HG03469 (cell line): ENCODE data around the gene RAB25.

ENCODE experiments used
- ATAC-seq: cut with Tn5 transposase; IDR thresholded peaks from one replicate; pipeline ENCODE4 v1.9.1; 2021; ENCODE audit warnings: mild to moderate bottlenecking, moderate library complexity, moderate number of reproducible peaks; ENCODE audit not compliant: unreplicated experiment

Gene RAB25

DNA sequence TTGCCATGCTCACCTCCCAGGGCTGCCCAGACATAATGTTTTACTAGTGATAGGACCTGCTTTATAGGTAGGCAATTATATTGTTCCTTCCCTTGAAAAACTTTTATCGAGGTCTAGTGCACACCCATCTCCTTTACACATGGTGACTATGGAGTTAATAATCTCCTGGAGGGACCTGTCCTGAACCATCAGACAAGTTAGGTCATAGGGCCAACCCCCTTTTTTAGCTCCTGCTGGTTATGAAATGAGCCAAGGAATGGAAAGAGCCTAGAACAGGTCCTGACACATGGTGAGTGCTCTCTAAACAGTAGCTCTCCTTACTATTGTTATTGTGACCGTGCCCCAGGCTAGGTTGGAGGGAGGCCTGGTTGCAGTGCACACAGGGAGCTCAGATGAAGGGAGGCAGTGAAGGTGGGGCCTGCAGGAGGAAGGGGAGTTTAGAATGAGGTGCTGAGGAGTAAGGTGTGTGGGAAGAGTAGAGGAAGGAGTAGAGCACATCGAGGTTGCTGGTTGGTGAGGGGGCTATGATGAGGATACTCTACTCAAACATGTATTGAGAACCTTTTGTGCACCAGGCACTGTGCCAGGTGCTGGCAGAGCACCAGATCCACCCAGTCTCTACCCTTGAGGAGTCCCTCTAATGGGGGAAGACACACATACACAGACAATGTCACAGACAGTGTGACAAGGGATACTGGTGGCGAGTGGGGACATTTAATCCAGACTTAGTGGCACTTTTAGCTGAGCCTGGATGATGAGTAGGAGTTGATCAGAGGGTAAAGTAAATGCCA lies 39.4 kb downstream of the RAB25 start:
- ATAC-seq, result no peak

DNA sequence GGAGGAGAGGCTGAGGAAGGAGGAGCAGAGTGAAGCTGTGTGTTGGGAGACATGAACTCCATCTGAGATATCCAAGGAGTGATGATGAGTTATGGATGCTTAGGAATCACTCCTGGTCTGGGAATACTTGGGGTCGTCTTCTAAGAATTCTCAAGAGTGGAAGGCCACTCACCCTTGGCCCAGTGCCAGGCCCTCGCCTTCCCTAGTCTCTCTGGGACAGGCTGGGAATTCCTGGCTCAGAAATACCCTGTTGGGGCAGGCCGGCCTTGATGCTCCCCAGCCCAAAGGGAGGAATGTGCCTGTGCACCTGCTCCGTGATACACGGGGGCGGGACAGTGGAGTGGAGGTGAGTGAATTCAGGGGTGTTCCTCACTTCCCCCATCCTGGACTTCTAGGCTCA lies 40.9 kb downstream of the RAB25 start:
- ATAC-seq, result no peak

DNA sequence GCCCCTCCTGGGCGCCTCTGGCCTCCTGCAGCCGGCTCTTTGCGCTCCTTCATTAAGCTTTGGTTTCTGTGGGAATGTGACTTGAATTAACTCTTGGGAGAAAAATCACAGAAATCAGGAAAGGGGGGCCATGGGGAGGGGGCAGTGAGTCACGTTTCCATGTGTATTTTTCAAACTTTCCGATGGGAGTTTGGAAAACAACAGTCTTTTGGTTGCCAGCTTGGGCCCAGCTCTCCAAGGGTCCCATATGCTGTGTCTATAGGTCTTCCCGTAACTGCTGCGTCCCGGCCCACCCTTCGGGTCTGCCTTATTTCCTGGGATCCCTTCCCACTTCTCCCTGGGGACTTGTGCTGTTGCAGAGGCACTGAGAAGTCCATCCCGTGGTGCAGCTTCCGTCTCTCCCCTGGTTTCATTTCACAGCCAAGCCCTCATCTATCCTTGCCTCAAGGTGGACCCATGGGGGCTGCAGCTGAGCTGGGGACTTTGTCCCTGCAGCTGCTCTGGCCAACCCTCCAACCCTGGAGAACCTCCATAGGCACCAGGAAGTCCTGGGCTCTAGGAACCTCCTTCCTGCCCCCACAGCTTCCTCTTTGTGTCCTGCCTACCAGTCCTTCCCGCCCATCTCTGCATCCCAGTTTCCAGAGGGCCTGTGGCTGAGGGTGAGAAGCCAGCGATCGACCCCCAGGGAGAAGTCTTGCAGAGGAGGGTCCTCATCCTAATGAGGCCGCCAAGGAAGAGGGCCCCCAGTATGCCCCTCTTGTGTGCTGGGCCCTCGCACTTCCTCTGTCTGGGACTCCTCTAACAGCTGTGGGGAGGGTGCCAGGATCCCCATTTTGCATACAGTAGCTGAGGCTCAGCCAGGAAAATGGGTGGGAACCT lies 41.9 kb downstream of the RAB25 start:
- ATAC-seq, result no peak

DNA sequence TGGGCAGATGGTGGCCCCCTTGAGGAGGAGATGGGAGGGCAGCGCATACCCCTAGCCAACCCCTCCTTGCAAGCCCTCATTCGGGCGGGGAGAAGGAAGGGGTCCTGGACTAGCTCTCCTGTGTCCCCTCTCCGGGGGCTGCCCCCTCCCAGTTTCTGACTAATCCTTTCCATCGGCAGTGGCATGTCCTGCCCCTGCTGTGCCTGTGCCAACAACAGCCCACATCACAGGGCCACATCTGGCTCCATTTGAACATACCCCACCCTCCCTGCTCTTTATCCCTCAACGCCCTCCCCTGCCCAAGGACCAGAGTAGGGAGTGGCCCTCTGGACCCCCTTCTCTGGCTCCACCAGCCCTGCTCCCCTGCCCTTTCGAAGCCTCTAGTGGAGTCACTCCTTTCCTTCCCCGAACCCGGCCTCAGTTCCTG lies 42.6 kb downstream of the RAB25 start:
- no peak for ATAC-seq

DNA sequence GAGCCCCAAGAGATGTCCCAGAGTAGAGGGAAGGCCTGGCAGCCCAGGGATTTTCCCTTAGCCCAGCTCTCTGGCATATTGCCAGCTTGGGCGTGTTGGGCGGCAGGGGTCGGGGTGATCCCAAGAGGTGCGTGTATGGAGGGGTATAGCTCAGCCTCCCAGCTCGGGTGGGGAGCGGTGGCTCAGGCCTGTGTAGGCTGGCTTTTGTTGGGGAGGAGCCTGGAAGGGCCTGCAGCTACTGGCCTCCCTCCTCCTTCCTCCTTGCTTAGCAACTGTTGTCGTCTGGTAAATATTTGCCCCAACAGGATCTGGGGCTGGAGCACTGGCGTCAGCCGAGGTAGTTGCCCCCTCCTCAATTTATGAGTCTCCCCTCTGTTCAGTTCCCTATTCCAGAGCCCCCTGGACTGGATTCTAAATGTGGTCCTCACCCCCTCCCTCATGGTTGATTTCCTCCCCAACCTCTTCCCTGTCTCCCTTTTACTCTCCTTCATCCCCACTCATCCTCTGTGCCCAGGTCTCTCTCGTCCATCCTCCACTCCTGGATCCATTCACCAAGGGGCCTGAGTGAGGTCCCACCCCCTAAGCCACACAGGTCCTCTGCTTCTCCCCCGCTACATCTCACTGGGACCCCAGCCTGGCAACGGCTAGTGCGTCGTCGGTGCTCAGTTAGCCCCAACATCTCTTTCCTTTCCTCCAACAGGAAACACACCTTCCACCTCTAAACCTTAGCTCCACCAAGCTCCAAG lies 43.3 kb downstream of the RAB25 start:
- ATAC-seq, result no peak

DNA sequence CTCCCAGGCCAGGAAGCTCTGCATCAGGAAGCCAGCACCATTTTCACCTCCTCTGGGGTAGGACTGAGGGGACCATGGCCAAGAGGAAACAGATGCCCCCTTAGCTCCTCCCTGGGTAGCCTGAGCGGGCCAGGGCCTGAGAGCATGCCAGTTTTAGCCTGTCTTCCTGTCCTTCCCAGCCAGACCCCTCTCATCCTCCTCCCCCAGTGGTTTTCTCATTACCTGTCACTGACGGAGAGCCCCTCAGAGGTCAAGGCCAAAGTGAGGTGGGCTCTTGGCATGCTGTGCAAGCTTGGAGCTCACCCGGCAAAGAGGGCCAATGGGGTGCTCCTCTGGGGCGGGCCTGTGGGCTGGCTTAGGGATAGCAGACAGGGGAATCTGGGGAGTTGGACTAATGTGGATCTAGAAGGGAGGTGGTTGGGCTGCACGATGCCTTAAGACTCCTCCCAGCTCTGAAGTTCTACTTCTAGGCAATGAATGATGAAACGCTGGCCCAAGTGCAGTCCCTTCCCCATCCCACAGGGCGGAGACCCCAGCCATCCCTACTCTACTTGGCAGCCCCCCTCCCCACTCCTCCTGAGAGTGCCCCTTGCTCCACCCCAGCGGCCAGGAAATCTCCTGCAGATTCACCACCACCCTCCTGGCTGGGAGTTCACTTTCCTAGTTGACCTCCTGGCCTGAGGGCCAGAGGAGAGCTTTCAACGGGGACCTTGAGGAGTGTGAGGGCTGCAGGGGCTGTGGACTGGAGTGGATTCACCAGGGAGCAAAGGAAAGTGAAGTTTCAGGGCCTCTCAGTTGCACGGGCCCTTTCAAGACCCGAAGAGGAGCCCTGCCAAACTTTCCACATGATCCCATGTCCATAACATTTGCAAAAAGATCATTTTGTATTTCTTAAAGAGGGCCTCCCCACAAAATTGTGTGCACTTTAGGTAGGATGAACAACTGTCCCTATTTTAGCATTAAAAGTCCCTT lies 44.2 kb downstream of the RAB25 start:
- ATAC-seq, result no peak

DNA sequence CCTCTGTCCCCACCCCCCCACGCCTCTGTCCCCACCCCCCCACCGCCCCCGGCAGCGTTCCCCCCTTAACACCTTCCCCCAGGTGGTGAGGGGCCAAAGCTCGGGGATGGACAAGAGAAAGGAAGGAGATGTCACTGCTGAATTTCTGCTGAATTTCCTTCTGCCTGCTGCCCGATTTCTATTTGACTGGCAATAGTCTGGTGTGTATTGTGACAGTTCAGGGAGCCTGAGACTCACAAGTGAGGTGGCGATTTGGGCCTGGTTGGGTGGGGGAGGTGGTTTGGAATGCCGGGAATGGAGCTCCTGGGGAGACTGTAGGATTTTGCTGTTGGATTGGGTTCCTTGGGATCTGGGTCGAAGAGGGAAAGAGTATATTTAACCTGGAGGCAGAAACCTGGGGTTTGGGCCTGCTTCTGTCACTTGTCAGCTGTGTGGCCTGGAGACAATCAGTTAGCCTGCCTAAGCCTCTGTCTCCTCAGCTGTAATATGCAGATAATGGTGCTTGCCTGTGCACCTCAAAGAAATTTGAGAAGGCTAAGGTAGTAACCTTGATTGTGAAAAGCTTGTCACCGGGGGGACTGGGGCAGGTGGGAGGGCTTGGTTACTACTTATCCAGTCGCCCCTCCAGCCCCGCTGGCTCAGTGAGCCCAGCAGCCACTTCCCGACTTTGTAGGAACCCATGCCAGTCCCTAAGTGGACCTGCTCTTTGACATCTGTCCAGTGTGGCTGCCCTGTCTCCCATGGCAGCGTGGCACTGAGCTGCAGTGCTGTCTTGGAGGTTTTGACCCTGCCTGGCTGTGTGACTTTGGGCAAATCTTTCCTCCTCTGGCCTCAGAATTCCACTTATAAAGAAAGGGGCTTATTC lies 45.9 kb downstream of the RAB25 start:
- no peak for ATAC-seq

DNA sequence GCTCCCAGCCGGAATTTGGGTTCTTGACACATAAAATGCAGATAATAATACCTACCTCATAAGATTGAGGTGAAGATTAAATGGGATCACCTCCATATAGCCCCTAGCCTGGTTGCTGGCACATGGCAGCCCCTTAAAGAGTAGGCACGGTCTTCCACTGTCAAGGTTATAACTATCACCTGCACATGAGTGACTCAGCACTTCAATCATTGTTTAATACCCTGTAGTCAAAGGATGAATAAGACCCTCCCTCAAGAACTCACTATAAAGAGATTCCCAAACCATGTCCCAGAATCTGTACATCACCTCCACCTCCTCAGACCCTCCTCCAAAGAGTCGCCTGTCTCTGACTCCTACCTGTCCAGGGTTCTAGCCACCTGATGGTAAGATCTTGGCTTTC lies 47.1 kb downstream of the RAB25 start:
- ATAC-seq, result no peak

DNA sequence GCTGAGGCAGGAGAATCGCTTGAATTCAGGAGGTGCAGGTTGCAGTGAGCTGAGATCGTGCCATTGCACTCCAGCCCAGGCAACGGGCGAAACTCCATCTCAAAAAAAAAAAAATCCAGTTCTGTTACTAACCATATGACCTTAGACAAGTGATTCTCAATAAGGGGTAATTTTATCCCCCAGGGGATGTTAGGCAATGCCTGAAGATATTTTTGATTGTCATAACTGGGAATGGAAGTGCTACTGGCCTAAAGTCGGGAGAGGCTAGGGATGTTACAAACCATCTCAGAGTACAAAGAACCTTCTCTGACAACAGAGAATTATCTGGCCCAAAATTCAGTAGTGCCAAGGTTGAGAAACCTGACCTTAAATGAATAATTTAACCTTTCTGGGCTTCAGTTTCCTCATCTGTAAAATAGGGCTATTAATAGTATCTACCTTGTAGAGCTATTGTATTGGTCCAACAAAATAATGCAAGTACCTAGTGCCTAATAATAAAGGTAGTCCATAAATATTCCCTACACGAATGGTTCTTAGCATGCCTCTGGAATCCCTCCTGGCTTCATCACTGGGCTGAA lies 47.8 kb downstream of the RAB25 start:
- ATAC-seq, result no peak

DNA sequence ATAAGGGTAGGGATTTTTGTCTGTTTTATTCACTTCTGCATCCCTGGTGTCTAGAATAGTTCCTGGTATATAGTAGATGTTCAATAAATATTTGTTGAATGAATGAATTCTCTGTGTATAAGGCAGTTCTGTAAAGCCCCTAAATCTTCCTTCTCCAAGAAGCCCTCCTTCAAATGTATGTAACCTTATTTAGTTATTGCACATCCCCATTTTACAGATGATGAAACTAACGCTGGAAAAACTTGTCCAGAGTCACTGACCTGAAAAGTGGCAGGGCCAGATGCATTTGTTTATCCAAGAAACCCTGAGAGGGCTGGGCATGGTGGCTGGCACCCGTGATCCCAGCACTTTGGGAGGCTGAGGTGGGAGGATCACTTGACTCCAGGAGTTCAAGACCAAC lies 49.3 kb downstream of the RAB25 start:
- no peak for ATAC-seq

DNA sequence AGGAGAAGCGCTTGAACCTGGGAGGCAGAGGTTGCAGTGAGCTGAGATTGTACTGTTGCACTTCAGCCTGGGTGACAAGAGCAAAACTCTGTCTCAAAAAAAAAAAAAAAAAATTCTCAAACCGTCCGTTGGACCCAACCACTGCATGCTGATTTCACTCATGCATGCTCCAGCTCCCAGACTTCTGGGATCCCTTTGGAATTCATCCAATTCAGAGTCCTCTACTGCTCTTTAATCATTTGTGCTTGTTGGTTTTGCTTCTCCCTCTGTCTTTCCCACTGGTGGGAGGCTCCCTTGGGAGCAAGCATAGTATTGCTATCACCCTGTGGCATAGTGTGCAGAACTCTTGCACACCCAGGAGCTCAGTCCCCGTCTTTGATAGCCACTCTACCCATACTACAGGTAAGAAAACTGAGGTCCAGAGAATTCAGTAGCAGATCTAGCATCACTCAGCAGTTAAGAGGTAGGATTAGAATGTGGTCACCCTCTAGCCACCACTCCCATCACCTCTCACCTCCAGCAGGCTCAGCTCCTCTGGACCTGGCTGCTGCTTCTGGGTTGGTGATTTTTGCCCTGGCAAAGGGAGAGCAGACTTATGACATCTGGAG lies 50.5 kb downstream of the RAB25 start:
- ATAC-seq, result no peak

DNA sequence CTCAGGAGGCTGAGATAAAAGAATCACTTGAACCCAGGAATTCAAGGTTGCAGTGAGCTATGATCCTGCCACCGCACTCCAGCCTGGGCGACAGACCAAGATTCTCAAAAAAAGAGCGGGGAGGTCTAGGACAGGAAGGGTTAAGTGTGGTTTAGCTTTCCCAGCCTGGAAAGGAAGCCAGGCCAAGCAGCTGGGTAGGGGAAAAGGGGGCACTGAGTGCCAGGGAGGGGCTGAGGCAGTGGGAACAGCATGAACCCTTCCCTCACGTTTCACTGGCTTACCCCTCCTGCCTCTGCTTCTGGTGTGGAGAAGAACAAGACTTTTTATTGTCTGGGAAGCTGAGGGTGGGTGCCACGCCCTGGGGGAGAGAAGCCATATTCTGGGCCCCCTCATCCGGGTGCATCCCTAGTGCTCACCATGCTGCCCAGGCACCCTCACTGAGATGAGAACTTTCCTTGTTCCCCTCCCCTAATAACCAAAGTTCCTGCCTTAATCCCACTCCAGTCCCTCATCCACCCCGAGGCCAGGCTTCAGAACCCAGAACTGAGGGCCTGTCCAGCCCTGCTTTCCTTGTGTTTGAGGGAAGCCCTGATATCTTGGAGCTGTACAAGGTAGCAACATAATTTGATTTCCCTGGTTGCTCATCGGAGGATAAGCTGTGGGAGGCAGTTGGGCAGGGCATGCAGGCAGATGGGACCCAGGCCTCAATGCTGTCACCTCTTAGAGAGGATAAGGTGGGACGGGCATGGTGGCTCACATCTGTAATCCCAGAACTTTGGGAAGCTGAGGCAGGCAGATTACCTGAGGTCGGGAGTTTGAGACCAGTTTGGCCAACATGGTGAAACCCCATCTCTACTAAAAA lies 51.5 kb downstream of the RAB25 start:
- no peak for ATAC-seq

DNA sequence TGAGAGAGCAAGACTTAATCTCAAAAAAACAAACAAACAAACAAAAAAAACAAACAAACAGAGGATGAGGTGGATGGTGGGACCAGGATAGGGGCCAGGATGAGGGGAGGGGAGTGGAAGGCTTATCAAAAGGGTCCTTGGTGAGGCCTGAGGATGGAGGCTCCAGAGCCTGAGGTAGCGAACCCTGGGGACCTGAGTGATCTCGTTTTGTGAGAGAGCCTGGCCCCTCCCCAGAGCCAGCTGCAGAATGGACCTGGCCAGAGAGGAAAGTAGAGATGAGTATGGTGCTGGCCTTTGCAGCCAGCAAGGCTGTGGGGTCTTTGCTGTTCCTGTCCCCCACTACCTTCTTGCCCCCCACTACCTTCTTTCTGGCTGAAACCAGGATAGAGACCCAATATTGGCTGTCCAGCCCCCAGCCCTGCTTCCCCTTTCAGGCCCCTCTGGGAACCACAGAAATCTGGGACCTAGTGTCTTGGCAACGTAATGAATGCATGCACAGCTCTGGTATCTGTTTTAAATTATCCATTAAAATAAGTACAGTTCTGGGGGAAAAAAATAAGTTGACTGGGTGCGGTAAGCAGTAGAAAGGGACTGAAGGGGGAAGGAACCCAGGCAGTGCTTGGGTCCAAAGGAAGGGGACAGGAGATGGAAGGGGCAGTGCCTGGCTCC lies 52.5 kb downstream of the RAB25 start:
- no peak for ATAC-seq

DNA sequence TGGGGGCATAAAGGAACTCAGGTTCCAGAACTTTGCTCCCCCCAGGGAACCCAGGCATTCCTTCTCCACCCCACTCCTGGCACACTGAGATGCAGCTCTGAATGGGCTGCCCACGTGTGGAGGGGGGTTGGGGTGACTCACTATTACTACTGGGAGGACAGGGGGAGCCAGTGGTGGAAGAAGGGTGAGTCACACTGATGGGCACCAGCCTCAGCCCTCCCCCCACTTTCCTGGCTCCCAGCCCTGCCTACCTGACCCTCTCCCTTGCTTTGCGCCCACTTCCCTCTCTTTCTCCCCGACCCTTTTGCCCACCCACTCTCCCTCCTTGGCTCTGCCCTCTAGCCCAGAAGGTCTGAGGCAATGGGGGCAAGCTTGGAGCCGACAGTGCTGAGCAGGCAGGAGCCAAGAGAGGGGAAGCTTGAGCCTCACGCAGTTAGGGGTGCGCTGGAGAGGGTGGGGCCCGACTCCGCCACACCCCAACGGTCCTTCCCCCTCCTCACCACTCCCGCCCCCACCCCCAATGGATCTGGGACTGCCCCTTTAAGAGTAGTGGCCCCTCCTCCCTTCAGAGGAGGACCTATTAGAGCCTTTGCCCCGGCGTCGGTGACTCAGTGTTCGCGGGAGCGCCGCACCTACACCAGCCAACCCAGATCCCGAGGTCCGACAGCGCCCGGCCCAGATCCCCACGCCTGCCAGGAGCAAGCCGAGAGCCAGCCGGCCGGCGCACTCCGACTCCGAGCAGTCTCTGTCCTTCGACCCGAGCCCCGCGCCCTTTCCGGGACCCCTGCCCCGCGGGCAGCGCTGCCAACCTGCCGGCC lies 53.4 kb downstream of the RAB25 start, which contains the start of gene LMNA:
Gene LMNA, plus strand, starts transcription at position 611 of the 818 bp plus-strand sequence. CDS start 208 bp downstream, outside the sequence.
- peak; percentile 47 for ATAC-seq

DNA sequence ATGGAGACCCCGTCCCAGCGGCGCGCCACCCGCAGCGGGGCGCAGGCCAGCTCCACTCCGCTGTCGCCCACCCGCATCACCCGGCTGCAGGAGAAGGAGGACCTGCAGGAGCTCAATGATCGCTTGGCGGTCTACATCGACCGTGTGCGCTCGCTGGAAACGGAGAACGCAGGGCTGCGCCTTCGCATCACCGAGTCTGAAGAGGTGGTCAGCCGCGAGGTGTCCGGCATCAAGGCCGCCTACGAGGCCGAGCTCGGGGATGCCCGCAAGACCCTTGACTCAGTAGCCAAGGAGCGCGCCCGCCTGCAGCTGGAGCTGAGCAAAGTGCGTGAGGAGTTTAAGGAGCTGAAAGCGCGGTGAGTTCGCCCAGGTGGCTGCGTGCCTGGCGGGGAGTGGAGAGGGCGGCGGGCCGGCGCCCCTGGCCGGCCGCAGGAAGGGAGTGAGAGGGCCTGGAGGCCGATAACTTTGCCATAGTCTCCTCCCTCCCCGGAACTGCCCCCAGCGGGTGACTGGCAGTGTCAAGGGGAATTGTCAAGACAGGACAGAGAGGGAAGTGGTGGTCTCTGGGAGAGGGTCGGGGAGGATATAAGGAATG lies 54.1 kb downstream of the RAB25 start:
- no peak for ATAC-seq
